GM21717 (cell line): Measurements from ENCODE around the gene CCDC50.

ENCODE experiments used
- ATAC-seq: cut with Tn5 transposase; IDR thresholded peaks from one replicate; pipeline ENCODE4 v1.9.1; 2021; ENCODE audit warnings: mild to moderate bottlenecking, moderate library complexity; ENCODE audit not compliant: unreplicated experiment

Gene CCDC50

GRCh38 chr3:191415566-191415965 is 86.4 kb downstream of the CCDC50 start:
- ATAC-seq, result no peak

- ATAC-seq, result no peak
Observed at GRCh38 chr3:191417457-191417729, 88.2 kb downstream of the CCDC50 start.

GRCh38 chr3:191420771-191421170 is 91.6 kb downstream of the CCDC50 start:
- ATAC-seq, result no peak

- ATAC-seq, result no peak
Observed at GRCh38 chr3:191424881-191425280, 95.7 kb downstream of the CCDC50 start.

- ATAC-seq, result no peak
Observed at GRCh38 chr3:191425322-191425734, 96.1 kb downstream of the CCDC50 start.

DNA sequence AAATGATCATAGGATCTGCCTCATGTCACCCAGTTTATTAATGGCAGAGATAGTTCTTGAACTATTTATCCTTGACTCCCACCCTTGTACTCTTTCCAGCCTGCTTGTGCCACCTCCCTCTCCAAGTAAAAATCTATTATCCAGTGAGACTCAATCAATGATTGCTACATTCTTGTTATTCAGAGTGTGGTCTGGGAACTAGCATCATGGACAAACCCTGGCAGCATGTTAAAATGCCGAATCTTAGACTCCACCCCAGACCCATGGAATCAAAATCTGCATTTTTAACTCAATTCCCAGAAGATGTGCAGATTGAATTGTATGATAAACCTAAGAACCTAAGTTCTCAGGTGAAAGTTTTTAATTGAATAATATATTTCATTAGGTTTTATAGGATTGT is 97.1 kb downstream of the CCDC50 start:
- no peak for ATAC-seq

DNA sequence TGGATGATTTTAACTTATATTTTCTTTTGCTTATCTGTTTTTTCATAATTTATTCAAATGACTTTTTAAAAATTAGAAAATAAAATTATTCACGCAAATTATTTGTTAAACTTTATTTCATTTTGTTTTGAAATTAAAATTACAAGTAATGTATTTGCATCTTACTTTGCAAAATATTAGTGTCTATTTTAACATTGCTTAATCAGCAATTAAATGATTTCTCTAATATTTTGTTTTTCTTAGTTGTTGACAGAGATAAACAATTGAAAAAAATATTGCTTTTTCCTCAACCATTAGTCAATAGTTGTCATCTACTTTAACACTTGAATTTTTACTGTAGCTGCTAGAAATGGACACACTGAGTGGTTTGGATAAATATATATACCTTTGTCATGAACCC is 99.0 kb downstream of the CCDC50 start:
- no peak for ATAC-seq

- ATAC-seq, result no peak
Observed at GRCh38 chr3:191430103-191430502, 100.9 kb downstream of the CCDC50 start.

- ATAC-seq, result no peak
Observed at GRCh38 chr3:191431160-191431822, 102.1 kb downstream of the CCDC50 start.

- no peak for ATAC-seq
Observed at GRCh38 chr3:191432162-191432561, 103.0 kb downstream of the CCDC50 start.

DNA sequence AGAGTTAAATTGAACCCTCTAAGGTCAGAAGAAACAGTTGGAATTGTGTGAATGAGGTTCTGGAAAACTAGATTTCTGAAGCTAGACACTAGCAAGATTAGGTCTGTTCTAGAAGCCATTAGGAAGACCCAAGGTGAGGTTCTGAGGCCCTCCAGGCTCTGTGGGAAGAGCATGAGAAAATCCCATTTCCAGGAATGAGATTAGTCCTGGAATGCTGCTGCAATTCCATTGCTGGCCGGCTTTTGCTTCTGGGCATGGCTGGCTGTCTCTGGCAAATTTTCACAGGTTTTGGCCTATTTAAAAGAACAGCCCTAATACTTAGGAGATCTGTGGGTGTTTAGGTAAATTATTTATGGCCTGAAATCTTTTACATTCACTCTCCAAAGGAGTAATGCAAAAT is 104.8 kb downstream of the CCDC50 start:
- ATAC-seq, result no peak

- ATAC-seq, result no peak
Observed at GRCh38 chr3:191435981-191436380, 106.8 kb downstream of the CCDC50 start.

GRCh38 chr3:191438150-191438814 is 109.1 kb downstream of the CCDC50 start:
- no peak for ATAC-seq

DNA sequence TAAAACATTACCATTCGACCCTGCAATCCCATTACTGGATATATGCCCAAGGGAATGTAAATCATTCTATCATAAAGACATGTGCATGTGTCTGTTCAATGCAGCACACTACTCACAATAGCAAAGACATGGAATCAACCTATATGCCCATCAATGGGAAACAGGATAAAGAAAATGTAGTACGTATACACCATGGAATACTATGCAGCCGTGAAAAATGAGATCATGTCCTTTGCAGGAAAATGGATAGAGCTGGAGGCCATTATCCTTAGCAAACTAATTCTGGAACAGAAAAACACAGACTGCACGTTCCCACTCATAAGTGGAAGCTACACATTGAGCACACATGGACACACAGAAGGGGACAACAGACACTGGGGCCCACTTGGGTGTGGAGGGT is 111.3 kb downstream of the CCDC50 start:
- ATAC-seq, result no peak

GRCh38 chr3:191441687-191442086 is 112.5 kb downstream of the CCDC50 start:
- ATAC-seq, result no peak

DNA sequence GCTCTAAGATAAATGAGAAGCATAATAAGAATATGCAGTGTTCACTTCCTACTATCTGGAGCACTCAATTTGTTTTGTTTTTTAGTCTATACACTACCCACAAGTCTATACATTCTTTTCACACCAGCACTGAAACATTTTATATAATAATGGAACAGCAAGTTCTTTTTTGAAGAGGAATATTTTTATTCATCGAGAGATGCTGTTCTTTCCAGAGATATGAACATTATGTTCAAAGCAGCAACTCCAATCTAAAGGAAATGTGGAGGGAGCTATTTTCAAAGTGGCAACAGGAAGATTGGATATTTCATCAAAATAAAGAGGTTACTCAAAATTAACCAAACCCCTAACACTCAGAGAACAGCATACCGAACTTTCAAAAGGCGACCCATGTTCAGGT is 115.4 kb downstream of the CCDC50 start:
- ATAC-seq, result no peak
